ENCODE data around the gene SERPINA3. TPM values are rescaled to one million over a fixed set of nuclear protein-coding genes. Genes with fewer than 3 reads are reported as not detected.

SERPINA3 gene
- total and polyA plus RNA-seq, 2 donors (not counting 1 experiment from before 2014, with no cell fraction given) = not detected

DNA sequence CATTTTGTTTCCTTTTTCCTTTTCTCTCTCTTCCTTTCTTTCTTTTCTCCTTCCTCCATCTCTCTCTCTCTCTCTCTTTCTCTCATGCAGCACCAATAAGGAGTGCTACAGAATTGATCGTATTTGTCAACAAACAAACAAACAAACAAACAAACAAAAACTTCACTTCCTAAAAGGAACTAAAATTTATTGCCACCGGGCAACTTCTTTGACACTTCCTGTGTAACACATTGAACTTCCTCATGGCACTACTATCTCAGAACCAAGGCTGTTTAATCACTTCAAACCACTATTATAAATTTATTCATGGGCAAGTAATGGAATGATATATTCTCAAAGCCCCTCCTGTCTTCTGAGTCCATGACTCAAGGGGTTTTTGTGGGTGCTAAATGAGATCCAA lies 51.3 kb downstream of the SERPINA3 start:
- no peak overlapping the region for H2AFZ ChIP-seq (ENCODE audit: insufficient read depth, low read depth, low read length, poor library complexity, severe bottlenecking)
- ChIA-PET CTCF (no interaction called here), POLR2A (no interaction called here)
- peaks cover 2% of the 10 kb centered on the region for H3K9me3 Mint-ChIP-seq (ENCODE audit: insufficient read depth)
- H3K9ac ChIP-seq (ENCODE audit: low read length) = no peak overlapping the region
- H3K36me3 ChIP-seq (replicated peaks in 1 of 2; ENCODE audit: control extremely low read depth in 1 of 2, control insufficient read depth in 1 of 2, extremely low read depth in 1 of 2, insufficient read depth in 2 of 2, low read length in 1 of 2) = no peaks in the 10 kb centered on the region
- no peak overlapping the region for H3K27ac Mint-ChIP-seq
- DNase-seq (no peak), ATAC-seq (ENCODE audit: low read depth) (no peak)
- H3K27me3 ChIP-seq (replicated peaks in 1 of 4; ENCODE audit: control extremely low read depth in 1 of 4, control insufficient read depth in 3 of 4, insufficient read depth in 4 of 4, low read length in 3 of 4) = peaks cover 0 to 3% (median 0%) of the 10 kb centered on the region in 4 experiments
- no peaks in the 10 kb centered on the region for H3K79me2 ChIP-seq (ENCODE audit: control insufficient read depth, insufficient read depth, low read length)
- no peaks in the 10 kb centered on the region for H3K4me1 ChIP-seq (ENCODE audit: control insufficient read depth in 2 of 2, insufficient read depth in 2 of 2, low read length in 2 of 2)
- H3K27ac ChIP-seq (ENCODE audit: low read length in 2 of 2) = no peak overlapping the region
- no peak overlapping the region for H3K4me3 Mint-ChIP-seq
- H3K4me3 ChIP-seq (ENCODE audit: control extremely low read depth in 1 of 5, extremely low read depth in 1 of 5, insufficient read depth in 1 of 5, low read depth in 2 of 5, low read length in 4 of 5) = no peak overlapping the region
- H3K4me1 Mint-ChIP-seq = no peaks in the 10 kb centered on the region
- no peak for TF ChIP-seq EZH2 (IDR thresholded peaks at IDR 0.05; ENCODE audit: borderline replicate concordance, insufficient read depth, low read depth, low read length, poor library complexity, severe bottlenecking)
- TF ChIP-seq, protein P1, sequence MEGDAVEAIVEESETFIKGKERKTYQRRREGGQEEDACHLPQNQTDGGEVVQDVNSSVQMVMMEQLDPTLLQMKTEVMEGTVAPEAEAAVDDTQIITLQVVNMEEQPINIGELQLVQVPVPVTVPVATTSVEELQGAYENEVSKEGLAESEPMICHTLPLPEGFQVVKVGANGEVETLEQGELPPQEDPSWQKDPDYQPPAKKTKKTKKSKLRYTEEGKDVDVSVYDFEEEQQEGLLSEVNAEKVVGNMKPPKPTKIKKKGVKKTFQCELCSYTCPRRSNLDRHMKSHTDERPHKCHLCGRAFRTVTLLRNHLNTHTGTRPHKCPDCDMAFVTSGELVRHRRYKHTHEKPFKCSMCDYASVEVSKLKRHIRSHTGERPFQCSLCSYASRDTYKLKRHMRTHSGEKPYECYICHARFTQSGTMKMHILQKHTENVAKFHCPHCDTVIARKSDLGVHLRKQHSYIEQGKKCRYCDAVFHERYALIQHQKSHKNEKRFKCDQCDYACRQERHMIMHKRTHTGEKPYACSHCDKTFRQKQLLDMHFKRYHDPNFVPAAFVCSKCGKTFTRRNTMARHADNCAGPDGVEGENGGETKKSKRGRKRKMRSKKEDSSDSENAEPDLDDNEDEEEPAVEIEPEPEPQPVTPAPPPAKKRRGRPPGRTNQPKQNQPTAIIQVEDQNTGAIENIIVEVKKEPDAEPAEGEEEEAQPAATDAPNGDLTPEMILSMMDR (IDR thresholded peaks at IDR 0.05) = no peak
- intact Hi-C loops (cut with micrococcal nuclease) = no loop called here
- no peak overlapping the region for H3K4me2 ChIP-seq (replicated peaks; ENCODE audit: low read depth, low read length, poor library complexity, severe bottlenecking)
- WGBS (ENCODE audit: insufficient coverage) = no CpG with 5 or more reads among the region's 2 CpGs
- peaks cover 0 to 4% (median 0%) of the 10 kb centered on the region in 3 donors for H3K9me3 ChIP-seq (ENCODE audit: control extremely low read depth in 1 of 3, control insufficient read depth in 2 of 3, insufficient read depth in 1 of 3, low read length in 2 of 3)
- no peaks in the 10 kb centered on the region for H4K20me1 ChIP-seq (ENCODE audit: control insufficient read depth, insufficient read depth, low read length, poor library complexity, severe bottlenecking)
- peaks cover 23% of the 10 kb centered on the region for H3K27me3 Mint-ChIP-seq

DNA sequence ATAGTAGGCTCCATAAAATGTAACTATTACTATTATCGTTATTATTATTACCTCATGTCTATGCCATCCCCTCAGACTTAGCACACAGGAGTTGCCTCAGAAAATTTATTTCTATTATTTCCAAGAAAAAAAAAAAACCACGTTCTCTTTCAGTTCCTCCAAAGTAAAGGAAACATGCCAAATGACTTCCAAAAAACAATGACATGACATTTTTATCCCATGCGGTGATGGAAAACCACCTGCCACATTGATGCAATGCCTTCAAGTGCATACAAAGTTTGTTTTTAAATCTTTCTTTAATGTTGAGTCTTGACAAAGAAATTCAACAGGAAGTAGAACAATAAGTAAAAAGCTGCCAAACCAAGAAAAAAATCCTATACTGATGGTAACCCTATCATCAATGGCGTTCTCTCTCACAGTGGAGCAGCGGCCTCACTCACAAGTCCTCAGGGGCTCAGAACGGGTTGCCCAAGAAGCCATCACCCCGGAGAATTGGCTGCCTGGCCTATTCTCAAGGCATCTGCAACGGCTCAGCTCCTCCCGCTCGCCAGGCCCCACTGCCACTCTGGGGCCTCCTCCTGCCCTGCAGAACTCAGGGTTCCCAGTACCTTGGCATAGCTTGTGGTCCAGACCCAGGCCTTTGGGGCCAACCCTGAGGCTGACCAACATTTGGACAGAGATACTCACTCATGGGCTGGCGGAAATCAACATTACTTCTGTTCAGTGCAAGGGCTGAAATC lies 51.9 kb downstream of the SERPINA3 start:
- WGBS (ENCODE audit: insufficient coverage) = 78% methylated on average over 7 of the region's 11 CpGs
- Histone ChIP-seq H3K4me2 (replicated peaks; ENCODE audit: low read depth, low read length, poor library complexity, severe bottlenecking) (no peak overlapping the region), H3K27ac (ENCODE audit: low read length in 2 of 2) (no peak overlapping the region), H3K27me3 (replicated peaks in 1 of 4; ENCODE audit: control extremely low read depth in 1 of 4, control insufficient read depth in 3 of 4, insufficient read depth in 4 of 4, low read length in 3 of 4) (peaks cover 0 to 3% (median 0%) of the 10 kb centered on the region in 4 experiments), H3K4me3 (ENCODE audit: control extremely low read depth in 1 of 5, extremely low read depth in 1 of 5, insufficient read depth in 1 of 5, low read depth in 2 of 5, low read length in 4 of 5) (no peak overlapping the region), H3K79me2 (ENCODE audit: control insufficient read depth, insufficient read depth, low read length) (no peaks in the 10 kb centered on the region), H4K20me1 (ENCODE audit: control insufficient read depth, insufficient read depth, low read length, poor library complexity, severe bottlenecking) (no peaks in the 10 kb centered on the region), H3K4me1 (ENCODE audit: control insufficient read depth in 2 of 2, insufficient read depth in 2 of 2, low read length in 2 of 2) (no peaks in the 10 kb centered on the region), H3K9ac (ENCODE audit: low read length) (no peak overlapping the region), H3K36me3 (replicated peaks in 1 of 2; ENCODE audit: control extremely low read depth in 1 of 2, control insufficient read depth in 1 of 2, extremely low read depth in 1 of 2, insufficient read depth in 2 of 2, low read length in 1 of 2) (no peaks in the 10 kb centered on the region), H2AFZ (ENCODE audit: insufficient read depth, low read depth, low read length, poor library complexity, severe bottlenecking) (no peak overlapping the region), H3K9me3 (ENCODE audit: control extremely low read depth in 1 of 3, control insufficient read depth in 2 of 3, insufficient read depth in 1 of 3, low read length in 2 of 3) (peaks cover 0 to 4% (median 0%) of the 10 kb centered on the region in 3 donors)
- POLR2A ChIA-PET = no interaction called here
- H3K4me1 Mint-ChIP-seq = no peaks in the 10 kb centered on the region
- TF ChIP-seq, protein P1 (IDR thresholded peaks at IDR 0.05) = no peak
- no peak for TF ChIP-seq EZH2 (IDR thresholded peaks at IDR 0.05; ENCODE audit: borderline replicate concordance, insufficient read depth, low read depth, low read length, poor library complexity, severe bottlenecking)
- peaks cover 23% of the 10 kb centered on the region for H3K27me3 Mint-ChIP-seq
- CTCF ChIA-PET = no interaction called here
- no peak overlapping the region for H3K27ac Mint-ChIP-seq
- intact Hi-C loops (cut with micrococcal nuclease) = no loop called here
- no peak for DNase-seq
- H3K9me3 Mint-ChIP-seq (ENCODE audit: insufficient read depth) = peaks cover 2% of the 10 kb centered on the region
- ATAC-seq (ENCODE audit: low read depth) = no peak
- H3K4me3 Mint-ChIP-seq = no peak overlapping the region
